Peyer's patch (tissue), 4 donors: ENCODE data around the gene ZBTB3.

Source experiments
- POLR2A ChIP-seq, 2 donors: fragments of 450-650 bp; IDR thresholded peaks; one replicate each; pipeline ENCODE4 v1.5.1; 2017; ENCODE audit warnings: antibody characterized with exemption in 2 of 2, mild to moderate bottlenecking in 2 of 2, moderate library complexity in 2 of 2
- TF ChIP-seq, protein P1 (sequence below), 6 experiments: fragments of 450-650 bp in 4 of 6; fragments of 200-600 bp in 2 of 6; sonication (generic) in 1 of 6; IDR thresholded peaks; one replicate each; pipeline ENCODE4 v1.5.1; 2017 to 2019; ENCODE audit warnings: antibody characterized with exemption in 6 of 6, mild to moderate bottlenecking in 3 of 6, moderate library complexity in 1 of 6

DNA sequence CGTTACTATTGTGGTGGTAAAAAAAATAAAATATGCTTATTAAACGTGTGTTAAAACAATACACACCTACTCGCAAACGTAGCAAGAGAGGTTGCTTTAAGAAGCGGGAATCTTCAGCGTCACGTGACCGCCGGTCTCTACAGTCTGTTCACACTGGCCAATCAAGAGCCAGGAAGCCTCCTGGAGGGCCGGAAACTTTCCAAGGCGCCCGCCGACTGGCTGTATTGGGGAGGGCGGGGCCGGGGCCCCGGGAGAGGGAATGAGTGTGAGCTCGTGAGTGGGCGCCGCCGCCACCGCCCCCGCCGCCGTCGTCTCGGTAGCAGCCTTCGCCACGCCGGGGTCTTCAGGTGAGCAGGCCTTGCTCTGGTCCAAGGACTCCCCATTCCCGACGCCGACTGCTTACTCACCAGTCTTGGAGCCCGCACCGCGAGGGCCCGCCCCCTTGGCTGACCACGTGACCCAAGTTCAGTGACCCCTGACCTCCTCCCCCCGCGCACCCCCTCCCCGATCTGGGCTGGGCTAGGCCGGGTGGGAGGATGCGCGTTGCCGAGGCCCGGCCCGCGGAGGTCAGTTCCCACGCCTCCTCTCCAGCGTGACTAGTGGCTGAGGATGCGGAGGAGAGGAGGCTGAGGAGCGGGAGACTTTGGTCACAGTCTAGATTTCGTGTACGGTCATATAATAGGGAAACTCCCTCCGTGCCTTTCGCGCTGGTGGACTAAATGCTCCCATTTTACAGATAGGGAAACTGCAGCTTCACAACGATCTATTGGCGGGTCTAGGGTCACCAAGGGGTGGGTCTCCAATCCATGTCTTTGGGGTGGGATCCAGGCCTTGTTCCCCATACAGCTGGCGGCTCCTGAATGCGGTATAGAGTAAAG lies 17.4 kb upstream of the ZBTB3 start, which contains the start of gene TAF6L:
- TF ChIP-seq, protein P1, sequence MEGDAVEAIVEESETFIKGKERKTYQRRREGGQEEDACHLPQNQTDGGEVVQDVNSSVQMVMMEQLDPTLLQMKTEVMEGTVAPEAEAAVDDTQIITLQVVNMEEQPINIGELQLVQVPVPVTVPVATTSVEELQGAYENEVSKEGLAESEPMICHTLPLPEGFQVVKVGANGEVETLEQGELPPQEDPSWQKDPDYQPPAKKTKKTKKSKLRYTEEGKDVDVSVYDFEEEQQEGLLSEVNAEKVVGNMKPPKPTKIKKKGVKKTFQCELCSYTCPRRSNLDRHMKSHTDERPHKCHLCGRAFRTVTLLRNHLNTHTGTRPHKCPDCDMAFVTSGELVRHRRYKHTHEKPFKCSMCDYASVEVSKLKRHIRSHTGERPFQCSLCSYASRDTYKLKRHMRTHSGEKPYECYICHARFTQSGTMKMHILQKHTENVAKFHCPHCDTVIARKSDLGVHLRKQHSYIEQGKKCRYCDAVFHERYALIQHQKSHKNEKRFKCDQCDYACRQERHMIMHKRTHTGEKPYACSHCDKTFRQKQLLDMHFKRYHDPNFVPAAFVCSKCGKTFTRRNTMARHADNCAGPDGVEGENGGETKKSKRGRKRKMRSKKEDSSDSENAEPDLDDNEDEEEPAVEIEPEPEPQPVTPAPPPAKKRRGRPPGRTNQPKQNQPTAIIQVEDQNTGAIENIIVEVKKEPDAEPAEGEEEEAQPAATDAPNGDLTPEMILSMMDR (IDR thresholded peaks at IDR 0.05), result no peak
- TF ChIP-seq POLR2A (IDR thresholded peaks at IDR 0.05), result peak; percentile 39 to 53
